GDM1 (cell line): ENCODE results near the gene PSENEN.

ENCODE experiments used
- DNase-seq: peaks from one replicate; lab custom pipeline; 2025; lab: John Stamatoyannopoulos, UW

The PSENEN gene, protein sequence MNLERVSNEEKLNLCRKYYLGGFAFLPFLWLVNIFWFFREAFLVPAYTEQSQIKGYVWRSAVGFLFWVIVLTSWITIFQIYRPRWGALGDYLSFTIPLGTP

DNA sequence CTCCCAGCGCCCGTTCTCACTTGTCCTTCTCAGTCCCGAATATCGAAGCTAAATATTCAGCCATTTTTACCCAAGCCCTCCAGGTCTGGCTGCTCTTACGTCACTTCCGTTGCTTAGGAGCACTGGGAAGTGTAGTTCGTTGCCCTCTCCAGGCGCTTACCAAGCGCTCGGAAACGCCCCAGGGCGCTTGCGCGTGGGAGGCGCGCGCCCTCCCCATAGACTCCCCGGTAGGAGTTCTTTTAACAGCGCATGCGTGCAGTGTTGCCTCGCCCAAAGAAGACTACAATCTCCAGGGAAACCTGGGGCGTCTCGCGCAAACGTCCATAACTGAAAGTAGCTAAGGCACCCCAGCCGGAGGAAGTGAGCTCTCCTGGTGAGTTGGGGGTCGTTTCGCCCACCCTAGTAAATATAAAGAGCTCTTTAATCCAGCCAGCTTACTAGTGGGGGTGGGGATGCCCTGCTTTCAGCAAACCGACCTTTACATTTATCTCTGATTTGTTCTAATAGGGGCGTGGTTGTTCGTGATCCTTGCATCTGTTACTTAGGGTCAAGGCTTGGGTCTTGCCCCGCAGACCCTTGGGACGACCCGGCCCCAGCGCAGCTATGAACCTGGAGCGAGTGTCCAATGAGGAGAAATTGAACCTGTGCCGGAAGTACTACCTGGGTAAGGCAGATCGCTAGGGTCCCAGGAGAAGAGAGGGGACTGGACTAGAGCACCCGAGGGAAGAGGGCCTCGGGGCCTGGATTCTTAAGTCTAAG lies at the start of gene PSENEN, which contains the start of gene U2AF1L4:
Gene PSENEN, plus strand, starts transcription at position 324 of the 759 bp plus-strand sequence. Its CDS starts 280 bp downstream, at position 604.
Gene U2AF1L4, minus strand, starts transcription at position 91 of the 759 bp plus-strand sequence. Its CDS starts 27 bp downstream, at position 64.
- peak; percentile 98 for DNase-seq

DNA sequence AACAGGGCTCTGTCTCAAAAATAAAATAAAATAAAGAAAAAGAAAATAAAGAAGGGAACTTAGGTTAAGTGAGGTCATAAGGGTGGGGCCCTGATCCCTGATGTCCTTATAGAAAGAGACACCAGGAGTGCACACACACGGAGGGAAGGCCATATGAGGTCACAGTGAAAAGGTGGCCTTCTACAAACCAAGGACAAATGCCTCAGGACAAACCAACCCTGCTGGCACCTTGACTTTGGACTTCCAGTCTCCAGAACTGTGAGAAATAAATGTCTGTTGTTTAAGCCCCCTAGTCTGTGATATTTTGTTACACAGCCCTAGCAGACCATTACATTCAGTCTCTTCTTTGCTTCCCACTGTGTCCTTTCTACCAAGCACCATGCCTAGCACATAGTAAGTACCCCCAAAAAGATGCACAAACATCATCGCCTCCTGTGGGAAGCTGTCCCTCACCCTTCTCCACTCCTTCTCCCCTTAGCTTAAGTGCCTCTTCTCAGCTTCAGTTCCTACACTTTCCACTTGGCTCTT lies 49.5 kb upstream of the PSENEN start:
- DNase-seq, result no peak

DNA sequence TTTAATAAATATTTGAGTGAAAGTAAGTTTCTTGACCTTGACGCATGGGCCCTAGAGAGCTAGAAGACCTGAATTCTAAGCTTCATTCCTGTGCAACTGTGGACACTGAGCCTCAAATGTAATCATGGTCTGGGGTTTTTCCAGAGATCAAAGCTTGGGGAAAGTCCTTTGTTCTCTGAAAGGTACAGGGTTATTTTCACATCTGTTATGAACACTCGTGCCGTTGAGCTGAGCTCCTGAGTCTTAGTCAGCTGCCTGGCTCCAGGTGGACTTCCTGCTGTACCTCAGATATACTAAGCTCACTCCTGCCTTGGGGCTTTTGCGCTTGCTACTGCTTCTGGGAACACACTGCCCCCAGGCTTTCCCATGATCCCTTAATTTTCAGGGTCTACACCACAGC lies 48.6 kb upstream of the PSENEN start:
- DNase-seq, result no peak

DNA sequence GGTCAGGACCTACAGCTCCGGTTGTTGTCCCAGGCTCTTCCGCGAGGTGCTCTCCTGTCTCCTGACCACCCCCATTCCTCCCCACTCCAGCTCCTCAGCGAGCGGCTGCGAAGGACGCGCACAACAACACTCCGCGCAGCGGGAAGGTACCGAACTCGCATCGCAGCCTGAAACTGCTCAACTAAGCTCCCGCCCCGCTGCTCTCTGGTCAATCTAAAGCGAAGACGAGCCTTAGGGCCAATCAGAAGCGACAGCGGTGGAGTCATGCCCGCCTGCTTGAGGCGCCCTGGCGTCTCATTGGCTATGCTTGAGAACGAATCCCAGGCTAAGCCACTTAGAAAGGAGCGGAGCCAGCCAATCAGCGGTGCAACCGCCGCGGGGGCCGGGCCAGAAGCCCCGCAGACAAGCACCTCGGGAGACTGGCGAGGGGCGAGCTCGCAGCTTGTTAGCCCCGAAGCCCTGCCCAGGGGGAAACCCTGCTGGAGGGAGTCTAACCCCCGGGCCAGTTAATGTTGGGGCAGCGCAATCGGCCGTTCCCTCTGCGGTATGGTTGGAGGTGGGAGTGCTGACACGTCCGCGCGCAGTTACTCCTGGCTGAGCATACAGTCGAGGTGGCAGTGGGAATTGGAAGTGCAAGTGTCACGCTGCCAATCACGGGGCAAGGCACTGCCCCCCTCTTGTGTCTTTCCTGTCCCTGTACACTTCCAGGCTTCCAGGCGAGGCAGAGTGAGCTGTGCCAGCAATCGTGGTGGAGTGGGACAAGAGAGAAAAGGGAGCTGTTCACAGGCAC lies 43.0 kb upstream of the PSENEN start:
- peak; percentile 96 for DNase-seq

DNA sequence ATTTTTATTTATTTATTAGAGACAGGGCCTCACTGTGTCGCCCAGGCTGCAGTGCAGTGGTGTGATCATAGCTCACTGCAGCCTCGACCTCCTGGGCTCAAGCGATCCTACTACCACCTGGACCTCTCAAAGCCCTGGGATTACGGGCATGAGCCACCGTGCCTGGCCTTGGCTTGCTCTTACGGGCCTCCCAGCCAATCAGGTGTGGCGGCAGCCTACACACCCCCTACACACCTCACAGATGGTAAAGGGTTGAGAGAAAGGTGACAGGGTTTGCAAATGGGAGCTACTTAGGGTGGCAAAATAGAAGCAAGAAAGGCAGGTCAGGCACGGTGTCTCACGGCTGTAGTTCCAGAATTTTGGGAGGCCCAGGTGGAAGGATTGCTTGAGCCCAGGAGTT lies 42.1 kb upstream of the PSENEN start:
- DNase-seq, result no peak

DNA sequence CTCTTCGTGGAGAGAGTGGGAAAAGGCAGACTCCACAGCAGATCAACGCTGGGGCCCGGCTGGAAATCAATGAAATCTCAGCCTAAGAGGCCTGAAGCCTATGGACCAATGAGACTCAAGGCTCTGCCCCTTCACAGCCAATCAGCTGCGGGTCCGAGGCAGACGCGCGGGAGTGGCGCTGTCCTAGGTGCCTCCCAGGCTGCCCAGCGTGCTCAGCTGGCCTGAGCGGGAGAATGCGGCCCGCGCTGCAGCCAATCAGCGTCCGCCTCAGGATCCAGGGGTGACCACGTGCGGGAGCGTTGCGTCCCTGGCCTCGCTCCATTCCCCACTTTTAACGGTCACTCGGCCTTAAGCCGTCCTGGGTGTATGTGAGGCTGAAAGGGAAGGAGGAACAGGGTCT lies 41.2 kb upstream of the PSENEN start, which contains the start of gene ZBTB32:
Gene ZBTB32, plus strand, starts transcription at position 341 of the 400 bp plus-strand sequence. CDS start 10,069 bp downstream, outside the sequence.
- no peak for DNase-seq

DNA sequence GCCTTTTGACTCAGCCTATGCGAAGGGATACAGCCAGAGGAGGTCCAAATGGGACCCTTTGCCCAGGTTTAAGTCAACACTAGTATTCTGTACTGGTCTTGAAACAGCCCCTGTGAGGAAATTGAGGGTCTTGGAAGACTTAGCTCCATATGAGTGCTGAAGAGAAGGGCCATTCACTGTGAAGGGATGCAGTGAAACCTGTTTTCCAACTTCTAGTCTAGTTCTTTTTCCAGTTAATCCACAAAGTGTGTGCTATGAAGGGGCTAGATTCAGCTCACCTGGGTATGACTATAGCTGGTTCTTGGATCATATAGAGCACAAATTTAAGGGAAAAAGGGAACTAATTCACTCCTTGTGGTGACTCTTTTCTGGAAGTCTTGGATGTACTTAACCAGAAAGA lies 37.1 kb upstream of the PSENEN start:
- no peak for DNase-seq

DNA sequence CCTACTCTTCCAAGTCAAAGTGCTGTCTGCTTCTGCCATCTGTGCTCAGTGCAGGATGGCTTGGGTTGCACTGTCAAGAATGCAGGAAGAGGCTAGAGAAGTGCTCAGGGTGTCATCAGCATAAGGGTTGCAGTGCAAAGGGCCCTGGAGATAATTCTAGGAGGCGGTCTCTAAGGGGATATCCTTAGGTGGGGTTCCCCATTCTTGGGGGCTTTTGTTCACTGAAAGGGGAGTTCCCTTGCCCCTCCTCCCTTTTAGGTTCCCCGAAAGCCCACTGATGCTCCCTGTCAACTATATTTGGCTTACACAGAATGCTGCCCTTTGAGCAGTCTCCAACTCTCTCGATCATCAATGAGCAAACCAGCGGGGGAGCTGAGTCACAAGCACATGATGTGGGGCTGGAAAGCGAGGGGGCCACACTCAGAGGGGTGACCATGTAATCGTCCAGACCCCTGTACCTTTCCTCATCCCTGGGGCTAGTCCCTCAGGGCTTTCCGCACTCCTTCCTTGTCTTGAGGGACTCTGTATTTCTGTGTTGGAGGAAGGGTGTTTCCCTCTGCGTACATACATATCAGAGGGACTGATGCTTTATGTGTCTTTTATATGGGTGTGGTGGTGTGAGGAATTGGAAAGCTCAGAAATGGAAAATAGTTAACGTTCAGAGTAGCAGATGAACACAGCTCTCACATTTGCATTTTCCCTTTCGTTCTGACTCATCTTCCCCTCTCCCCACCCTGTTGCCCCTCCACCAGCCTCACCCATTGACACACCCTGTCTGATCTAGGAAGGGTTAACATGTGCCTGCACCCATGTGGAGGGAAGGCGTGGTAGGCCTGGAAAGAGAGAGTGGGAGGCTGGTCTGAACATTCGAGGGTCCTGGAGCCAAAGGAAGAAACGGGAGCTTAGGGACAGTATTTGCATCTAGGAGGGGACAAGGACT lies 34.4 kb upstream of the PSENEN start:
- DNase-seq, result no peak

DNA sequence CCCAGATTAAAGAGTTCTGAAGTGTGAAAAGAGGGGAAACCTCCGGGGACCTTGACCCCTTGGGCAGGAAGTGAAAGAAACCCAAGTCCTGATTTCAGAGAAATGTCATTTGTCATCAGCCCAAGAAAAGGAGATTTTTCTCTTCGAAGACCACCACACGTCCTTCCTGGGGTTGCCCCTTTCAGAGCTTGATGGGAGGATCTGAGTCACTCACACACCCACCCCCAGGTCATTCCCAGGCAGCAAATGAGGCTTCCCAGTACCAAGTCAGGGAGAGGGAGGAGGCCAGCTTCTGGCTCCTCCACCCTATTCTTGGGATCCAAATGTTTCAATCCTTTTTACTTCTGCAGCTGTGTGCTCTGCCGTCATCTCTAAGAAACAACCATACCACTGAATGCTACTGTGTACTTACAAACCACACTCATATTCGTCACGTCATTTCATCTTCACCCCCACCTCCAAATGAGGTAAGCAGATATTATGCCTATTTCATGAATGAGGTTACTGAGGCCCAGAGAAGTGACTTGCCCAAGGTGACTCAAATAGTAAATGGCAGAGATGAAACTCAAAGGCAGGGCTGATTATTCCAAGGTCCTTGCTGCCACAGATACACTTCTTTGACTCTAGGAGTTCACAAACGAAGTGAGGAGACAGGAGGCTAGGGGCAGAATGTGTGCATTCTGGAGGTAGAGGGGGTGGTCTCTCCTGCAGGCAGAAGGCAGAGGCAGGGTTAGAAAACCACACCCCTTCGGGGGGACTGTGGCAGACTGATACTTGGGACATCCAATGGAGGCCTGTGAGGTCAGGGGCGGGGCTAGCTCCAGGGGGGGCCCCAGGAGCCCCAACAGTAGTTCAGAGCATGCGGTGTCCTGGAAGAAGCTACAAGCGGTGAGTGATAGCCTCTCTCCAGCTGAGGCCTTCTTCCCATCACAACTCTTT lies 32.6 kb upstream of the PSENEN start:
- DNase-seq, result no peak

DNA sequence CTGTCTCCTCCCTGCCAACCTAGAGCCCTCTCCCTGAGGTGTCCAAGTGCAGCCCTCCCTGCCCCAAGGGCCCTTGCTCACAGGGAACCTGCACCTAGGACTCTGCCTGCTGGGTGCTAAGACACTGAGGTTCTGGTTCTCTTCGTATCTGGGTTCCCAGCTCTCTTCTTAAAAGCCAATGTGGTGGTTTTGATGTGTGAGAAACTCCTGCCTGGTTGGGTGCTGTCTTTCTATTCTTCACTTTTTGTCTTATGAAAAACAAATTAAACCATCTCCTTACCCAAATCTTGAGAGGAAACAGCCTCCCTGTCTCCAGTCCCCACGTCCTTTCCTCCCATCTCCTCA lies 32.0 kb upstream of the PSENEN start:
- no peak for DNase-seq

DNA sequence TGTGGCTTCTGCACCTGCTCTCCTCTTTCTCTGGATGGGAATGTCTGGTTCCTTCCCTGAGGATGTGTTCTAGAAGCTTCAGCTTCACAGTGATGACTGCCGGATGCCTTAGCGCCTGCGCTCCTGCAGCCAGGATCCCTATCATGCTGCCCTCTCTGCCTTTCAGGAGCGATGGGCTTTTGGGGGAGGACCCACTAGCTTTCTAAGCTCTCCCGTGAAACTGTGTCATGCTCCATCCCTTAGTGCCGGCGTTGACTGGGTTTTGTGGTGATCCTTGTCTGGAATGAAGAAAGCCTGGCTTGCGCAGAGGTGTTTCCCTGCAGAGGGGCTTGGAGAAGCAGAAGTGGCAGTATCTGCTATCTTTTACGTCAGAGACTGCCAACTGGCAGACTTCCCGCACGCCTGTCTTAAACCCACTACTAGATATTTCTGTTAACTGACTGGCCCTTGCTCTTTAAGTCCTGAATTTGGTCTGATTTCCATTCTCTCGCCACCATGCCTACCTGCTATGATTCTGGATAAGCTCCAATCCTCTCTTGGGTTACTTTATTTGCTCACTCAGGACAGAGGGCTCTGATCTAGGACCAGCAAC lies 31.5 kb upstream of the PSENEN start:
- DNase-seq, result no peak

DNA sequence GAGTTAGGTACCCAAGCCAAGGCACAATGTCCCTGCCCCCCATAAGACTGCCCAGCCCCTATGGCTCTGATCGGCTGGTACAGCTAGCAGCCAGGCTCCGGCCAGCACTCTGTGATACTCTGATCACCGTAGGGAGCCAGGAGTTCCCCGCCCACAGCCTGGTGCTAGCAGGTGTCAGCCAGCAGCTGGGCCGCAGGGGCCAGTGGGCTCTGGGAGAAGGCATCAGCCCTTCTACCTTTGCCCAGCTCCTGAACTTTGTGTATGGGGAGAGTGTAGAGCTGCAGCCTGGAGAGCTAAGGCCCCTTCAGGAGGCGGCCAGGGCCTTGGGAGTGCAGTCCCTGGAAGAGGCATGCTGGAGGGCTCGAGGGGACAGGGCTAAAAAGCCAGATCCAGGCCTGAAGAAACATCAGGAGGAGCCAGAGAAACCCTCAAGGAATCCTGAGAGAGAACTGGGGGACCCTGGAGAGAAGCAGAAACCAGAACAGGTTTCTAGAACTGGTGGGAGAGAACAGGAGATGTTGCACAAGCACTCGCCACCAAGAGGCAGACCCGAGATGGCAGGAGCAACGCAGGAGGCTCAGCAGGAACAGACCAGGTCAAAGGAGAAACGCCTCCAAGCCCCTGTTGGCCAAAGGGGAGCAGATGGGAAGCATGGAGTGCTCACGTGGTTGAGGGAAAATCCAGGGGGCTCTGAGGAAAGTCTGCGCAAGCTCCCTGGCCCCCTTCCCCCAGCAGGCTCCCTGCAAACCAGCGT lies 30.7 kb upstream of the PSENEN start:
- no peak for DNase-seq

DNA sequence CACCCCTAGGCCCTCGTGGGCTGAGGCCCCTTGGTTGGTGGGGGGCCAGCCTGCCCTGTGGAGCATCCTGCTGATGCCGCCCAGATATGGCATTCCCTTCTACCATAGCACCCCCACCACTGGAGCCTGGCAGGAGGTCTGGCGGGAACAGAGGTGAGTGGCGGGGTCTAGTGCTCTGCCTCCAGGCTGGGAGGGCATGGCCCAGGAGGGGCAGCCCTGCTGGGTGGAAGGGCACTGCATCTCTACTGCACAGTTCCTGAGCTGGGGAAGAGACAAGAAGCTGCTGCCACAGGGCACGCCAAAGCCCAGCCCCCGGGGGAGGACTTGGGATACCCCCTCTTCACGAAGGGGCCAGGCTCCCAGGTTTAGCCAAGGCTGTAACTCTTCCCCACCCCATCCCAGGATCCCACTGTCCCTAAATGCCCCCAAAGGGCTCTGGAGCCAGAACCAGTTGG lies 30.1 kb upstream of the PSENEN start:
- DNase-seq, result no peak

DNA sequence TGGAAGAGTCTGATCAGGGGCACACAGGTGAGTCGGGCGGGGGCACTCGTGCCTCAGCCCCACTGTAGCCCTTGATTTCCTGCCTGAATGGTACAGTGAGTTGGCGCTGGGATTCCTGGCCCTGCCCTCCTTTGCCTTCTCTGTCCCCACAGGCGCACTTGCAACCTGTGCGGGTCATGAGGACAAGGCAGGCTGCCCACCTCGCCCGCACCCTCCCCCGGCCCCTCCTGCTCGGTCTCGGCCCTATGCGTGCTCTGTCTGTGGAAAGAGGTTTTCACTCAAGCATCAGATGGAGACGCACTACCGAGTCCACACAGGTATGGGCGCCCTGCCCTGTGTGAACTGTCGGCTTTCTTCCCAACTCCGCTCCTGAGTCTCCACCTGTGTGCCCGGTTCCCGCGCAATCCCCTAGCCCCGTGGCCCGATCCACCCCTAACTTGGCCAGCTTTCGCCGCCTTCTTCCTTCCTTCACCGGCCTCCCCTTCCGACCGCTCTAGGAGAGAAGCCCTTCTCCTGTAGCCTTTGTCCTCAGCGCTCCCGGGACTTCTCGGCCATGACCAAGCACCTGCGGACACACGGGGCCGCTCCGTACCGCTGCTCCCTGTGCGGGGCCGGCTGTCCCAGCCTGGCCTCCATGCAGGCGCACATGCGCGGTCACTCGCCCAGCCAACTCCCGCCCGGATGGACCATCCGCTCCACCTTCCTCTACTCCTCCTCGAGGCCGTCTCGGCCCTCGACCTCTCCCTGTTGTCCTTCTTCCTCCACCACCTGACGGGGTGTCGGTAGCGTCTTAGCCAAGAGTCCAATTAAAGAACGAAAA lies 29.3 kb upstream of the PSENEN start:
- DNase-seq, result no peak

DNA sequence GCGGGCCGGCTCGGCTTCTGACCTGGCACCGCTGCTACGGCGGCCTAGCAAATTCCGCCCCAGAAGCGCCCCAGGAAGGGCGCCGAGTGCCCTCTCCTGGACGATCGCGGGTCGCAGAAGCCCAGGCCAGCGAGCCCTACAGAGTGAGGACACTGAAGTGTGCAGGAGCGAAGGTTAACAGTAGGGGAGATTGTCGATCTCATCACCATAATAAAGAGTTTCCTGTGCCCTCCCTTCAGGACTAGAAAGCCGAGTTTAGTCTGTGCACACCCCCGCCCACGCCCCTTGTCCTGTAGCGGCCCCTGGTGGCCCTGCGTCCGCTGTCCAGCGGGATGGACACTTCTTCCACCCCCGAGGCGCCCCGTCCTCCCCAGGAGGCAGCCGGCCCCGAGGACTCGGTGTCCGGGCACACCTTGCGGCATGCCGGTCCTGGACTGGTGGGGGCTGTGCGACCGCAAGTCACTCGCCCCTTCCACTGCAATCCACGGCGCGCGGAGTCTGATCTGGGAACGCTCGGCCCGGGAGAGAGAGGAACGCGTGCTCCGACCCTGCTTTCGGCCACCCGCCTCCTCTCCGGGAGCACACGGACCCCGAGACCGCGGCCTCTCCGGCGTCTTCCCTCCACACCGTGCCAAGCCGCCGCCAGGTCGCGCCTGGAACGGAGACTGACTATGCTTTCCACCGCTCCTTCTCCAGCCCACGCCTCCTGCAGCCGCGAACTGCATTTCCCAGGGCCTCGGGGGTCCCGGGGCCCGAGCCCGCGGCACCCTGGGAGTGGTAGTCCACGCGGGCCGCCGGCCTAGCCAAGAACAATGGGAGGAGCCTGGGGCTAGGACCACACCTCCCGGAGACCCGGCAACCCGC lies 28.4 kb upstream of the PSENEN start:
- peak; percentile 94 for DNase-seq

DNA sequence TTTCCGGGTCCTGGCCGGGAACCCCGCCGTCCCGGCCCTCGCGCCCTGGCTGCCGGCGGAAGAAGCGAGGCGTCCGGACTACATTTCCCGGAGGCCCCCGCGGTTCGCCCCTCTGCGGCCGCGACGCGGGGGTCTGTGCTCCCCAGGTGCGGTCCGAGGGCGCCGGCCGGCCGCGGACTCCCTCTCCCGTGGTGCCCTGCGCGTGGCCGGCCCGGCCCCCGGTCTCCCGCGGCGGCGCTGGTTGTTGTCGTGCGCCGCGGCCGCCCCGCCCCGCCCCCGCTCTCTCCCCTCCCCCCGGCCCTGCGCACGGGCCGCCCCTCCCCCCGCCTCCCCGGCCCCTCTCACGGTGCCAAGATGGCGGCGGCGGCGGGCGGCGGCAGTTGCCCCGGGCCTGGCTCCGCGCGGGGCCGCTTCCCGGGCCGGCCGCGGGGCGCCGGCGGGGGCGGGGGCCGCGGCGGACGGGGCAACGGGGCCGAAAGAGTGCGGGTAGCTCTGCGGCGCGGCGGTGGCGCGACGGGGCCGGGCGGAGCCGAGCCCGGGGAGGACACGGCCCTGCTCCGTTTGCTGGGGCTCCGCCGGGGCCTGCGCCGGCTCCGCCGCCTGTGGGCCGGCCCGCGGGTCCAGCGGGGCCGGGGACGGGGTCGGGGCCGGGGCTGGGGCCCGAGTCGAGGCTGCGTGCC lies 27.6 kb upstream of the PSENEN start, which contains the start of gene KMT2B:
Gene KMT2B, plus strand, starts transcription at position 339 of the 680 bp plus-strand sequence. Its CDS starts 16 bp downstream, at position 355.
- no peak for DNase-seq
